Measurements from ENCODE around the gene TRMT10C. TPM values are rescaled to one million over a fixed set of nuclear protein-coding genes. Genes with fewer than 3 reads are reported as not detected.

Gene TRMT10C
- total and polyA plus RNA-seq, 9 of the 15 experiments (the other 6 are each of a cell fraction or from before 2014, with no cell fraction given): 48.6 to 106 (median 63.9) TPM

DNA sequence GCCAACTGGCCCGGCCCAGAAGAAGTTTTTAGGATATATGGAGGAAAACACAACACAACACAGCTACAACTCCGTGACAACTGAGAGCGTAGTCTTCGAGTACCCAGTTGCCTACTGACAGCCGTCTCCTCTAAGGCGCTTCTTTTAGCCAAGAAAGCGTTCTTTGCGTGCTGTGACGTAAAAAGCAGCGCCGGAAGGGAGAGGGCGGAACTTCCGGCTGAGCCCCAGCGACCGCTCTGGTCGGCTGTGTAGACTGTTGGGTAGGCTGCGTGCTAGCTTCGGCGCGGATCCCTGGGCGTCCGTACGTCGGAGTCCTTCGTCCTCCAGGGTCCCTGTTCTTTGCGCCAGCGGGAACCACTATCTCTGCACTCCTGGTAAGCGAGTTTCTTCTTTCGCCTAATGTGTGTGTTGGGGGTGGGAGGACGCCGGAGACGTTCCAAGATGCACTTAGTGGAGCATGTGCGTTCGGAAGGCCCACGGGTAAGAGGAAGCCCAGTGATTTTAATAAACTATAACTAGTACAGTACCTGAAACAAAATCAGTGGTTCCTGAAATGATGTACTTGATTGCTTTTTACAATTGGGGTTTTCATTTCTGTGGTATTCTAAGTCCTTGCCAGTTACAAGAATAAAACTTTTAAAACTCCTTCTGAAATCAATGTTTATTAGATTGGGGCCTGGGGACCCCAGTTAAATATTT is at the start of gene TRMT10C (continued):
- TF ChIP-seq, protein P1, sequence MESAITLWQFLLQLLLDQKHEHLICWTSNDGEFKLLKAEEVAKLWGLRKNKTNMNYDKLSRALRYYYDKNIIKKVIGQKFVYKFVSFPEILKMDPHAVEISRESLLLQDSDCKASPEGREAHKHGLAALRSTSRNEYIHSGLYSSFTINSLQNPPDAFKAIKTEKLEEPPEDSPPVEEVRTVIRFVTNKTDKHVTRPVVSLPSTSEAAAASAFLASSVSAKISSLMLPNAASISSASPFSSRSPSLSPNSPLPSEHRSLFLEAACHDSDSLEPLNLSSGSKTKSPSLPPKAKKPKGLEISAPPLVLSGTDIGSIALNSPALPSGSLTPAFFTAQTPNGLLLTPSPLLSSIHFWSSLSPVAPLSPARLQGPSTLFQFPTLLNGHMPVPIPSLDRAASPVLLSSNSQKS (CRISPR knock-in tag; IDR thresholded peaks at IDR 0.05): no peak
- no peak for TF ChIP-seq ZNF140 (CRISPR knock-in tag; IDR thresholded peaks at IDR 0.05)
- peak; percentile 22; the same call in 1 of the 2 replicates for TF ChIP-seq ZNF121 (CRISPR knock-in tag; conservative IDR thresholded peaks at IDR 0.05)
- TF ChIP-seq ZNF436 (CRISPR knock-in tag; IDR thresholded peaks at IDR 0.05): no peak
- no peak for TF ChIP-seq MTF1 (CRISPR knock-in tag; IDR thresholded peaks at IDR 0.05; ENCODE audit: borderline replicate concordance)
- peak; percentile 26; the same call in 1 of the 2 replicates for TF ChIP-seq SP1 (CRISPR knock-in tag; IDR thresholded peaks at IDR 0.05)
- TF ChIP-seq C11orf30 (IDR thresholded peaks at IDR 0.05; ENCODE audit: low read depth): peak; percentile 94
- TF ChIP-seq FOXK2 (conservative IDR thresholded peaks at IDR 0.05 in 1 of 2, IDR thresholded peaks at IDR 0.05 in 1 of 2; ENCODE audit: low read depth in 2 of 2): peak; percentile 66; a peak in 3 of 4 replicates
- peak; percentile 91 for TF ChIP-seq MYC (IDR thresholded peaks at IDR 0.05; ENCODE audit: low read depth, low read length)
- no peak for TF ChIP-seq MYC (CRISPR knock-in tag; IDR thresholded peaks at IDR 0.05; ENCODE audit: borderline replicate concordance, low read depth)
- peak; percentile 50; the same call in 1 of the 2 replicates for TF ChIP-seq CTBP1 (IDR thresholded peaks at IDR 0.05; ENCODE audit: borderline replicate concordance)
- TF ChIP-seq, protein P2, sequence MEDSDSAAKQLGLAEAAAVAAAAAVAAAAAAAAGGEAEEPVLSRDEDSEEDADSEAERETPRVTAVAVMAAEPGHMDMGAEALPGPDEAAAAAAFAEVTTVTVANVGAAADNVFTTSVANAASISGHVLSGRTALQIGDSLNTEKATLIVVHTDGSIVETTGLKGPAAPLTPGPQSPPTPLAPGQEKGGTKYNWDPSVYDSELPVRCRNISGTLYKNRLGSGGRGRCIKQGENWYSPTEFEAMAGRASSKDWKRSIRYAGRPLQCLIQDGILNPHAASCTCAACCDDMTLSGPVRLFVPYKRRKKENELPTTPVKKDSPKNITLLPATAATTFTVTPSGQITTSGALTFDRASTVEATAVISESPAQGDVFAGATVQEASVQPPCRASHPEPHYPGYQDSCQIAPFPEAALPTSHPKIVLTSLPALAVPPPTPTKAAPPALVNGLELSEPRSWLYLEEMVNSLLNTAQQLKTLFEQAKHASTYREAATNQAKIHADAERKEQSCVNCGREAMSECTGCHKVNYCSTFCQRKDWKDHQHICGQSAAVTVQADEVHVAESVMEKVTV (CRISPR knock-in tag; IDR thresholded peaks at IDR 0.05): no peak
- peak; percentile 94 for TF ChIP-seq TBP (optimal IDR thresholded peaks at IDR 0.05; ENCODE audit: low read depth, low read length)
- no peak for TF ChIP-seq ZBTB17 (CRISPR knock-in tag; IDR thresholded peaks at IDR 0.05)
- TF ChIP-seq KDM5B (IDR thresholded peaks at IDR 0.05; ENCODE audit: insufficient replicate concordance, low read depth, low read length): peak; percentile 86
- TF ChIP-seq, protein P3, sequence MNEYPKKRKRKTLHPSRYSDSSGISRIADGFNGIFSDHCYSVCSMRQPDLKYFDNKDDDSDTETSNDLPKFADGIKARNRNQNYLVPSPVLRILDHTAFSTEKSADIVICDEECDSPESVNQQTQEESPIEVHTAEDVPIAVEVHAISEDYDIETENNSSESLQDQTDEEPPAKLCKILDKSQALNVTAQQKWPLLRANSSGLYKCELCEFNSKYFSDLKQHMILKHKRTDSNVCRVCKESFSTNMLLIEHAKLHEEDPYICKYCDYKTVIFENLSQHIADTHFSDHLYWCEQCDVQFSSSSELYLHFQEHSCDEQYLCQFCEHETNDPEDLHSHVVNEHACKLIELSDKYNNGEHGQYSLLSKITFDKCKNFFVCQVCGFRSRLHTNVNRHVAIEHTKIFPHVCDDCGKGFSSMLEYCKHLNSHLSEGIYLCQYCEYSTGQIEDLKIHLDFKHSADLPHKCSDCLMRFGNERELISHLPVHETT (CRISPR knock-in tag; conservative IDR thresholded peaks at IDR 0.05 in 1 of 2, IDR thresholded peaks at IDR 0.05 in 1 of 2): peak in 1 of 2 experiments; percentile 52; a peak in 1 of 4 replicates
- no peak; the same call in 1 of the 2 replicates for TF ChIP-seq NCOA1 (IDR thresholded peaks at IDR 0.05; ENCODE audit: low read depth)
- TF ChIP-seq MAZ (CRISPR knock-in tag; conservative IDR thresholded peaks at IDR 0.05 in 1 of 2, IDR thresholded peaks at IDR 0.05 in 1 of 2): peak; percentile 27 to 39; a peak in 2 of 4 replicates
- TF ChIP-seq TBL1XR1 (IDR thresholded peaks at IDR 0.05; ENCODE audit: low read length in 2 of 2): peak in 1 of 2 experiments; percentile 80; a peak in 1 of 4 replicates
- TF ChIP-seq, protein P4, sequence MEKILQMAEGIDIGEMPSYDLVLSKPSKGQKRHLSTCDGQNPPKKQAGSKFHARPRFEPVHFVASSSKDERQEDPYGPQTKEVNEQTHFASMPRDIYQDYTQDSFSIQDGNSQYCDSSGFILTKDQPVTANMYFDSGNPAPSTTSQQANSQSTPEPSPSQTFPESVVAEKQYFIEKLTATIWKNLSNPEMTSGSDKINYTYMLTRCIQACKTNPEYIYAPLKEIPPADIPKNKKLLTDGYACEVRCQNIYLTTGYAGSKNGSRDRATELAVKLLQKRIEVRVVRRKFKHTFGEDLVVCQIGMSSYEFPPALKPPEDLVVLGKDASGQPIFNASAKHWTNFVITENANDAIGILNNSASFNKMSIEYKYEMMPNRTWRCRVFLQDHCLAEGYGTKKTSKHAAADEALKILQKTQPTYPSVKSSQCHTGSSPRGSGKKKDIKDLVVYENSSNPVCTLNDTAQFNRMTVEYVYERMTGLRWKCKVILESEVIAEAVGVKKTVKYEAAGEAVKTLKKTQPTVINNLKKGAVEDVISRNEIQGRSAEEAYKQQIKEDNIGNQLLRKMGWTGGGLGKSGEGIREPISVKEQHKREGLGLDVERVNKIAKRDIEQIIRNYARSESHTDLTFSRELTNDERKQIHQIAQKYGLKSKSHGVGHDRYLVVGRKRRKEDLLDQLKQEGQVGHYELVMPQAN (IDR thresholded peaks at IDR 0.05; ENCODE audit: borderline replicate concordance): peak; percentile 93
- no peak for TF ChIP-seq NR2C2 (CRISPR knock-in tag; IDR thresholded peaks at IDR 0.05)
- TF ChIP-seq NR2C2 (tag; IDR thresholded peaks at IDR 0.05): peak; percentile 24; the same call in 1 of the 2 replicates
